ENCODE results near the gene SIRPA.
"Not testable (repeated sequence)": the region's sequence is repeated elsewhere in the genome, so short reads cannot be mapped to it uniquely, and the experiment has no call there.

The SIRPA gene

GRCh38 chr20:1905693-1906092 lies 10.5 kb downstream of the SIRPA start:
- DNase-seq = peak in 2 of 56 donors; percentile 32 to 43

GRCh38 chr20:1906361-1907051 lies 11.3 kb downstream of the SIRPA start:
- DNase-seq = no peak

GRCh38 chr20:1907586-1907985 lies 12.4 kb downstream of the SIRPA start:
- DNase-seq = no peak

- DNase-seq = peak in 2 of 56 donors; percentile 21 to 53
Measured at GRCh38 chr20:1908191-1908590, 13.0 kb downstream of the SIRPA start.

GRCh38 chr20:1909097-1909496 lies 13.9 kb downstream of the SIRPA start:
- peak in 16 of 56 donors; percentile 21 to 66 (median 40) for DNase-seq

- peak in 6 of 56 donors; percentile 18 to 35 (median 22) for DNase-seq
Measured at GRCh38 chr20:1911536-1911935, 16.3 kb downstream of the SIRPA start.

- DNase-seq = peak in 19 of 56 donors; percentile 29 to 74 (median 48)
Measured at GRCh38 chr20:1912053-1912452, 16.8 kb downstream of the SIRPA start.

GRCh38 chr20:1912646-1913045 lies 17.4 kb downstream of the SIRPA start:
- DNase-seq = no peak

- not testable (repeated sequence) for DNase-seq
Measured at GRCh38 chr20:1915233-1915632, 20.0 kb downstream of the SIRPA start.

GRCh38 chr20:1915725-1916124 lies 20.5 kb downstream of the SIRPA start:
- no peak for DNase-seq

- no peak for DNase-seq
Measured at GRCh38 chr20:1917786-1918185, 22.6 kb downstream of the SIRPA start.

GRCh38 chr20:1918491-1919165 lies 23.4 kb downstream of the SIRPA start:
- no peak for DNase-seq

- DNase-seq = no peak
Measured at GRCh38 chr20:1920252-1920651, 25.0 kb downstream of the SIRPA start.

- no peak for DNase-seq
Measured at GRCh38 chr20:1920826-1921225, 25.6 kb downstream of the SIRPA start.

GRCh38 chr20:1921985-1922384 lies 26.8 kb downstream of the SIRPA start:
- DNase-seq = not testable (repeated sequence)

- no peak for DNase-seq
Measured at GRCh38 chr20:1922786-1923185, 27.6 kb downstream of the SIRPA start.

- DNase-seq = no peak
Measured at GRCh38 chr20:1924910-1925861, 30.0 kb downstream of the SIRPA start.

GRCh38 chr20:1926237-1926636 lies 31.0 kb downstream of the SIRPA start:
- DNase-seq = peak in 3 of 56 donors; percentile 15 to 36 (median 20)

- peak in 1 of 56 donors; percentile 21 for DNase-seq
Measured at GRCh38 chr20:1927217-1927616, 32.0 kb downstream of the SIRPA start.

GRCh38 chr20:1928154-1928553 lies 32.9 kb downstream of the SIRPA start:
- no peak for DNase-seq

- no peak for DNase-seq
Measured at GRCh38 chr20:1928782-1929181, 33.6 kb downstream of the SIRPA start.

- no peak for DNase-seq
Measured at GRCh38 chr20:1929460-1929859, 34.3 kb downstream of the SIRPA start.
